GM10847 (cell line): ENCODE measurements around the gene PASK.

Experiments
- POLR2A ChIP-seq: IDR thresholded peaks from 2 replicates; pipeline ENCODE4 v1.6.1; 2011; ENCODE audit not compliant: insufficient read length; ENCODE audit errors: extremely low read depth

The PASK gene

DNA sequence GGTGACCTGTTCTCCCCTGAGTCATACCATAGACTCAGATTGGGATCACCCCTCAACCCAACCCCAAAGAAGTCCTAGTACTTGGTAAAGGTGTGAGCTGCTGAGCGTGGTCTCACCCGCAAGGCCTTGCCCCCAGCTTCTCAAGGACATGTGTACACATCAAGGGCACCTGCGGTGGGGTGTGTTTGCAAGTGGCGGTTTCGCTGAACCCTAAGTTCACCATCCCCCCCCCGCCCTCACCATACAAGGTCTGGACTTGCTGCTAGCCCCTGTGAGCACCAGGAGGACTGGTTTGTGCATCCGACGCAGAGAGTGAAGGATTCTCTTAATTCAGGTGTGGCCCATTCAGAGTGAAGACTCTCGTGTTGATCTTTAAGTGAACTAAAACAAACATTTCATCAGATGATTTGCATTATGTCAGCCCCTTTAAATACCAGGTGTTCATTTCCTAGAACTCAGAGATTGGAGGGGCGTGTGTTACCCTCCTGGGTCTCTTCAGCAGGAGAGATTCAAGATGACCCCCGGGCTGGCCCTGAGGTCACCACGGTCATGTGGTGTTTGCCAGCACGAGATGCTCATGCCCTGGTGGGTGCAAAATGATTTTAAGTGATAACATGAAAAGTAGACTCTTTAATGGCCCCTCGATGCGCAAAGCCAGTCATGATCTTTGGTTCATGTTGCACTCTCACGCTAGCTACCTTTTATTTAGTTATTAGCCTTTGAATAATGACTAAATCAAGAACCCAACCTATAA is 75.0 kb downstream of the PASK start:
- TF ChIP-seq POLR2A, result no peak

DNA sequence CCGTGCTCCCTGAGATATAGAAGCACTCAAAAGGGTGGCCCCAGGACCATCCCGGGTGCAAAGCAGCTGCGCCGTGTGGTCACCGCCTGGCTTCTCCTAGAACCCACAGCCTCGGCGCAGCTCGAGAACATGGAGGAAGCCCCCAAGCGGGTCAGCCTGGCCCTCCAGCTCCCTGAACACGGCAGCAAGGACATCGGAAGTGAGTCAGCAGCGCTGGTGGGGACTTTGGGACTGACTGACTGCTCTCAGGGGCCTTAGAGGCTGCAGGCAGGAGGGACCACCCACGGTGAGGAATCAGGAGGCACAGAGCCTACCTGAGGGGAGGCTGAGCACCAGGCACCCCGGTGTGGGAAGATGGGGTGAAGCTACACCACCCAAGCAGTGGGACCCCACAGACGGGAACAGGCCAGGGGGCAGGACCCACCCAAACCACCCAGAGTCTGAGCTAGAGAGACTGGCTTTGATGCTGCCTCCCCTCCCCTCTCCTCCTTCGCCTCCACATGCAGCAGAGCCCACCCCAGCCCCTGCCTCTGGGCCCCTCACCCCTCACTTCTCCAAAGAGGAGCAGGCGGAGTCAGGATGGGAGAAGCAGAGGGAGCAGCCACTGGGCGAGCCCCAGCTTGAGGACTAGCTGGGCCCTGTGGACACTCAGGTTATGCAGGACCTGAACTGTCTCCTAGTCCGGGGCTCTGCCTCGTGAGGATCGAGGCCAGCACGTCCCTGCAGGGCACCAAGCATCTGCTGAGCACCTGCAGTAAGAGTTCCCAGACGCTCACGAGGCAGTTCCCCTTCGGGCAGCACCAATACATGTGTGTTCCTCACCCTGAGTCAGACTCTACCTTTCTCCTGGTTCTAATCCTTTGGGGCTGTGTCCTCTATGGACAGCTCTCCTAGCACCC is 75.9 kb downstream of the PASK start:
- no peak for TF ChIP-seq POLR2A

DNA sequence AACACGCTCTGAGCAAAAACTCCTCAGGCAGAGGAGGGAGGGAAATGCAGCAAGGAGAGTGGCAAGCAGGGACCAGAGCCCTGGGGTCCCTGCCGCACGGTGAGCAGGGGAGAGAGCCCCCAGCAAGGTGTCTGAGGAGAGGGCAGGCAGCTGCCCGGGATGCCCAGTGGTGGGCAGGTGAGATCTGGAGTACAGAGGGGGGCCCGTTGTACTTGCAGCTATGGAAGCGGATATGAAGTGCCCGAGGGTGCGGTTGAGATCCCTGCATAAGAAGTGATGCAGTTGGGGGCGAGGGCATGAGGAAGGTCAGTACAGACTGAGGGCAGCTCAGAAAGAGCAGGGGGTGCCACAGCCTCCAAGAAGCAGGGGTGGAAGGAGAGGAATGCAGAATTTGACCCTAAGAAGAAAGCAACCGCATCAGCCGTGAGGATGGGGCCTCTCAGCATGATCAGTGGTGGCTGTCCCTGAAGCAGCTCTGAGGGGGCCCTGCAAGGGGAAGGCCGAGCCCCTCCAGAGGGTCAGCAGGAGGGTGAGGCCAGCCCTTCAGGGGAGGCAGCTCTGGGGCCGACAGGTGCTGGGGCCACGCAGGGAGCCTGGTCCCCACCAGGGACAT is 76.6 kb downstream of the PASK start:
- no peak for TF ChIP-seq POLR2A

DNA sequence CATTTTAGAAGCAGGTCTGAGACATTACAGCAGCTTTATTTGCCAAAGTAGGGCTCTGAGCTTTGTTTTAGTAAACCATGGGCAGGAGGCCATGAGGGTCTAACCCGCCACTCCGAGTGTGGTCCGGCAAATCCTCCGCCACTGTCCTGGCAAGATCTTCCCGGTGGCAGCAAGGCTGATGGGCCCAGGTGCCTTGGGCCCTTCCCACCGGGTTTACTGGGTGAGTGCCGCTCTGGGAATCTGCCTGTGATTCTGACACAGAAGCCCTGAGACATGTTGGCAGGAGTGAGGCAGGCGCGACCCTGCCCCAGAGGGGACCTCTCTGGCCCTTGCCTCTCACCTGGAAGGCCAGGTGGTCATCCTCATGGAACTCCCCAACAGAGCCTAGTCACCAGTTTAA is 77.1 kb downstream of the PASK start:
- no peak for TF ChIP-seq POLR2A

DNA sequence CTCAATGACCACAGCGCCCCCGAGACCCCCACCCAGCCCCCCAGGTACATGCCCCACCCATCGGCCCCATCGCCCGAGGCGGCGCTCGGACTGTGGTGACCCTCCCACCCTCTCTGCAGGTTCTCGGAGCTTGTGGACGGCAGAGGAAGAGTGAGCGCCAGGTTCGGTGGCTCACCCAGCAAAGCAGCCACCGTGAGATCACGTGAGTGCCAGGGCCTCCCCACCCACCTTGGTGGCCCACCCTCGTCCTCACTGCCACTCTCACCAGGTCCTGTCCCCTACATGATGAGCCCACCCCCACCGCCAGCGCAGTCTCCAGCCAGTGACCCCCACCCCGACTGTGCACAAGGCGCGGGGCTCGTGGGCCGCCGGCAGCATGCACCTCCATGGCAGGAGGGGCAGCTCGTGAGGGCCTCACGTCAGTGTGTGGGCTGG is 77.6 kb downstream of the PASK start:
- TF ChIP-seq POLR2A, result no peak

DNA sequence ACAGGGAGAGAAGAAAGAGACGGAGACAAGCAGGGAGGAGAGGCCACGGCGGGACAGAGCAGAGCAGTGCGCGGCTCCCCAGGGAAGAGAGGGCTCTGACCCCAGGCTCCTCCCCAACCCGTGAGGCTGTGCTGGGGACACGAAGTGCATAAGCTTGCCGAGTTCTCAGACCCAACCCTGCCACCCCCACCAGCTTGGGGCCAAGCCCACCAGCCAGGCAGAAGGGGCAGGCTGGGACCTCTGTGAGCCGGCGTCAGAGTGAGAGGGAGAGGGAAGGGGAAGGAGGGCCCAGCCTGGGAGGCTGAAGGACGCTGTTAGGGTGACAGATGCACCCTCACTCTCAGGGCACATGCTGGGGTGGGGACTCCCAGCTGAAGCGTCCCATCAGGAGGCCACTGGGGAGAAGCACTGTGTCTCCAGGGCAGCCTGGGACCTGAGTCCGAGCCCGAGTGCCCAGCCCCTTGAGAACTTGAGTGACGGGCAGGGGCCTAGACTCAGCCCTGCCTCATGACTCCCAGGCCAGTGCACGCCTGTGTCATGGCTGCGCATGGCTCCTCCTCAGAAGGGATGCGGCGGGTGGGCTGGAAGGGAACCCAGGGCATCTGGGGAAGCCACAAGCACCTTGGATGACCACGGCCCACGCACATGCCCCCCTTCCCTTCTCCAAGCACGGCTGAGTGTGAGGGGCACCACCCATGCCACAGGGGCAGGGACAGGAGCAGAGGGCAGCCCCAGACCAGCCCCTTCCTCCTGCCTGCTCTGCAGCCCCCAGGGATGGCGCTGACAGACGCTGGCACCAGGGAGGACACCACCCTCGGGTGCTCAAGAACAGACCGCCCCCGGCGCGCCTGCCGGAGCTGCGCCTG is 78.2 kb downstream of the PASK start:
- TF ChIP-seq POLR2A, result no peak

DNA sequence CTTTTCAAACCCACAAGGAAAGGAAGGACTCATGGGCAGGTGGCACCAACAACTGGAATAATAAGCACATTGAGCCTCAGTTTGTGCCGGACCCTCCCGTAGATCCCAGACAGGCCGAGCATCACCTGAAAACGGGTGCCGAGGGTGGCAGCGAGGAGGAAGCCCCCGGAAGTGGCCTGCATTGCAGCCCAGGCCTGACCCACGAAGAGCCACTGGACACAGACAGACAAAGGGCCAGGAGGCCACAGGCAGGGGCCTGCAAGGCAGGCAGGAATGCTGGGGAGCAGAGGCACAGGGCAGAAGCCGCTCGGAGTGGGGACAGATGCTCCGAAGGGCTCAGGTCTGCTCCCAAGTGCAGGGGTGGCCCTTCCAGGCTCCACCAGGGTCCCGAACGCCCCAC is 78.9 kb downstream of the PASK start:
- no peak for TF ChIP-seq POLR2A

DNA sequence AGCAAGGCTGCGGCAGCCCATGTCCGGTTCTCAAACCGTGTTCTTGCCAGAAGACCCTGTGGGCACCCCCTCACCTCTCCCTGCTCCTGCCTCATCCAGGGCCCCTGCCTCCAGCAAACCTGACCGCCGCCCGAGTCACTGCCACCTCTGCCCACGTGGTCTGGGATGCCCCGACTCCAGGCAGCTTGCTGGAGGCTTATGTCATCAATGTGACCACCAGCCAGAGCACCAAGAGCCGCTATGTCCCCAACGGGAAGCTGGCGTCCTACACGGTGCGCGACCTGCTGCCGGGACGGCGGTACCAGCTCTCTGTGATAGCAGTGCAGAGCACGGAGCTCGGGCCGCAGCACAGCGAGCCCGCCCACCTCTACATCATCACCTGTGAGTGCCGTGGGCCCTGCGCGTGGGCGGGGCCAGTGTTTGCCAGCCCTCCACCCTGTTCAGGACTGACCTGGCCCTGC is 79.4 kb downstream of the PASK start:
- TF ChIP-seq POLR2A, result no peak

DNA sequence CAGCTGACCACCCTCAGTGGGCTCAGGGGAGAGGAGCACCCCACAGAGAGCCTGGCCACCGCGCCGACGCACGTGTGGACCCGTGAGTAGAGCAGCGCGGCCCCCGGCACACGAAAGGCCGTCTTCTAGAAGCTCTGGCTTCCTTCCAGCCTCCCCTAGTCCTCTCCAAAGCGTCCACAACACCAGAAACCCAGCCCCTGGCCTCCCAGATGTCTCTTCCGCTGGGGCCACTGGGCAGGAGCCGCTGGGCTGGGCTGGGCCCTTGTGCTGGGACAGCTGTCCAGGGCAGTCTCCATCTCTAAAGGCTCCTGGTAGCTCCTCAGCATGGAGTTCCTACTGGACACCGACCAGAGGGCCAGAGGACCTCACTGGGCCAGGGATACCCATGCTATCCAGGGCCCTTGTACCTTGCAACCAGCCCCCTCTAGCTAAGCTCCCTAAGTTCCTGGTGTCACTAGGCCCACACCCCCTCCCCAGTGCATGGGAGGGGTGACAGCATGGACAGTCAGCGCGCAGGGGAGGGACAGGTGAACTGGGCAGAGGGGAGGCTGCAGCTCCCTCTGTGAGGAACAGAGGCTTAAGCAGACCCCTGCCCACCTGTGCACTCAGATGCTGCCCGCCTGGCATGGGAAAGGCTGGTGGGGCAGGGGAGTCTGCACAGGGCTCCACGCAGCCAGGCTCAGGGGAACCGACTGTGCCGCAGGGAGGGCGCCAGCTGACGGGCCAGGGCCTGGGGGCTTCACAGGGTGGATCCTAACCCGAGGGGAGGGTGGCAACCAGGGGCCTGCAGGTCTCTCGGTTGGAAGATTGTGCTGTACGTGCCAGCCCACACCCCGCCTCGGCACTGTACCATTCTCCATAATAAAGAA is 80.1 kb downstream of the PASK start:
- TF ChIP-seq POLR2A, result no peak

DNA sequence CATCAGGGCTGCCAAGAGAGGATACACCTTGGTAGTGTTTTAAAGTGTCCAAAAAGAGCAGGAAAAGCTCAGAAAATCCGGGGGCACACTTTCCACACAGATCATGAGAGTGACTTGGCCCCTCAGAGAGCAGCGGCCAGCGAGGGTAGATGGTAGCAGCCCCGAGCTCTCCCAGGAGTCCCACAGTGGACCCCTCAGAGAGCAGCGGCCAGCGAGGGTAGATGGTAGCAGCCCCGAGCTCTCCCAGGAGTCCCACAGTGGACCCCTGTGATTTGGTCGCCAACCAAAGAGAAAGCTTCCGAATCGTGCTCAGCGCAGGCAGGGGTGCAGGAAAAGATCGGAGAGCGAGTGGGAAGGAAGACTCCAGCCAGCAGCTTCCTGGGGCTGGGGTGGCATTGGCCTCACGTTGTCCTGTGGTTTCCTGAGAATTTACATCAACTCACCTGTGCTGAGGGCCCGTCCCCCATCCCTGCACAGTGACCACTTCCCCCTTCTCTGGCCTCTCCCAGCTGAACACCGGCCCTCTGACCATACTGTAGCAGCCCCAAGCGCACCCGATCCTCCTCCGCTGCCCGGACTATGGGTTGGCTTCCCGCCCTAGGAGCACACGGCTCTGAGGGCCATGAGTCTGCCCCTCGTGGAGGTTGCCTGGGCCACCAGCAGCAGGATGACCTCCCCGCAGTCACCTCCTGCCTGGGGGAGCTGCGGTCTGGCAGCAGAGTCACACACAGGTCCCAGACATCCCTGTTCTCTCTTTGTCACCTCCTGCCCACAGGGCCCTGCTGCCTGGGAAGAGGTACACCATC is 80.9 kb downstream of the PASK start:
- no peak for TF ChIP-seq POLR2A

DNA sequence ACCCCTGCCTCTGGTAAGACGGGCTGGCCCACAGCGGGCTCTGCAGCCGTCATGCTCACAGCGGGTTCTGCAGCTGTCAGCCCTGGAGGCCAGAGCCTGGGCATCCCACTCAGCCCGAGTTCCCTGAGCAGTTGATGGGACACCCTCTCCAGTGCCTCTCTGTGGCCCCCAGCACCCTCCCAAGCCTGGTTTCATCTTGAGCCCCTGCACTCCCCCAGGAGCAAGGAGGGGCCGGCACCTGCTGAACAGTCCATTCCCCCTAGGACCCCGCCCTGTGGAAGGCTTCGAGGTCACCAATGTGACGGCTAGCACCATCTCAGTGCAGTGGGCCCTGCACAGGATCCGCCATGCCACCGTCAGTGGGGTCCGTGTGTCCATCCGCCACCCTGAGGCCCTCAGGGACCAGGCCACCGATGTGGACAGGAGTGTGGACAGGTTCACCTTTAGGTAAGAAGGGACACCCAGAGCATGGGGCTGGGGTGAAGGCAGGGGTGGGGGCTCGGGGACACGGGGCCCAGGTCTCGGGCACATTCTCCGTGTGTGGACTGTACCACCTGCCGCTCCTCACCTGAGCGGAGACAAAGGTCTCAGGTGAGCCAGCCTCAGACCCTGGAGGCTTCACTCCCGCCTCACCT is 81.7 kb downstream of the PASK start:
- no peak for TF ChIP-seq POLR2A

DNA sequence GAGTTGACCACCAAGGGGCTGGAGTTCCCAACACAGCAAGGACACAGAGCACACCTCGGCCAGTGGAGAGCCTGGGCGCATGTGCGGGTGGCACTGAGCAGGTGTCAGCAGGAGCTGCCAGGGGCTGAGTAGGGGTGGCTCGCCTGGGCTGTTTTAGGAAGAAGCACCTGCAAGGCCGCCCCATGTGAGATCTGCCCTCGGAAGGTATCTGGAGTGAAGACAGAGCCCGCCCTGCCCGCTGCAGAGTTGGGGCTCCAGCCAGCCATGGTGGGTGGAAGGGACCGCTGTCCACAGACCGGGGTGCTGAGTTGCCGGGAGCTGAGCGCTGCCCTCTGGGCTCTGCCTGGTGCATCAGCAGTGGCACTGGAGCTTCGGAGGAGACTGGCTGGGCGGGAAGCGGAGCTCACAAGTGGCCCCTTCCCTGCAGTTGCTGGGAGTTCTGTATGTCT is 82.4 kb downstream of the PASK start:
- TF ChIP-seq POLR2A, result no peak
